Liver (tissue), 9 donors: ENCODE data around the gene RAB3C. TPM values are rescaled to one million over a fixed set of nuclear protein-coding genes. Genes with fewer than 3 reads are reported as not detected.

Experiments
- DNase-seq: peaks from one replicate; pipeline ENCODE4 v3.0.0-alpha.2; 2017; ENCODE audit warnings: low spot score
- H3K27ac ChIP-seq, 2 donors: one replicate each; pipeline ENCODE4 v1.7.0; 2013; ENCODE audit warnings: inconsistent platforms in 2 of 2, low read length in 2 of 2, control low read depth in 1 of 2, low read depth in 1 of 2, mild to moderate bottlenecking in 1 of 2
- H3K27me3 ChIP-seq, 4 donors: one replicate each; pipeline versions ENCODE4 v1.6.1 to v1.7.0; 2013; ENCODE audit warnings: low read length in 3 of 4, inconsistent platforms in 1 of 4, mild to moderate bottlenecking in 1 of 4, moderate library complexity in 1 of 4; ENCODE audit not compliant: control insufficient read depth in 4 of 4, insufficient read depth in 4 of 4
- H3K36me3 ChIP-seq, 4 donors: one replicate each; pipeline versions ENCODE4 v1.6.1 to v1.7.0; 2013; ENCODE audit warnings: low read length in 3 of 4, mild to moderate bottlenecking in 3 of 4, low read depth in 1 of 4, moderate library complexity in 1 of 4; ENCODE audit not compliant: control insufficient read depth in 4 of 4, insufficient read depth in 3 of 4
- H3K4me1 ChIP-seq, 4 donors: one replicate each; pipeline versions ENCODE4 v1.6.1 to v1.7.0; 2013; ENCODE audit warnings: low read length in 3 of 4, mild to moderate bottlenecking in 3 of 4, moderate library complexity in 1 of 4; ENCODE audit not compliant: control insufficient read depth in 4 of 4, insufficient read depth in 4 of 4
- H3K4me3 ChIP-seq, 3 donors: one replicate each; pipeline versions ENCODE4 v1.6.1 to v1.7.0; 2013; ENCODE audit warnings: low read length in 3 of 3, control low read depth in 1 of 3, low read depth in 1 of 3, mild to moderate bottlenecking in 1 of 3
- H3K9ac ChIP-seq, 2 donors: one replicate each; pipeline ENCODE4 v1.7.0; 2013; ENCODE audit warnings: low read length in 2 of 2, mild to moderate bottlenecking in 2 of 2, moderate library complexity in 2 of 2, control low read depth in 1 of 2, low read depth in 1 of 2
- H3K9me3 ChIP-seq, 4 donors: one replicate each; pipeline versions ENCODE4 v1.6.1 to v1.7.0; 2013; ENCODE audit warnings: low read length in 3 of 4; ENCODE audit not compliant: control insufficient read depth in 4 of 4
- EGR1 ChIP-seq, 2 donors: IDR thresholded peaks; 2 replicates each; pipeline ENCODE4 v1.6.1; 2016 to 2018; ENCODE audit warnings: antibody characterized with exemption in 2 of 2, low read depth in 2 of 2
- FOXA1 ChIP-seq: IDR thresholded peaks from 2 replicates; pipeline ENCODE4 v1.6.1; 2016; ENCODE audit warnings: antibody characterized with exemption
- FOXA2 ChIP-seq: IDR thresholded peaks from 2 replicates; pipeline ENCODE4 v1.6.1; 2016; ENCODE audit warnings: antibody characterized with exemption
- GABPA ChIP-seq, 2 donors: IDR thresholded peaks in 1 of 2; conservative IDR thresholded peaks in 1 of 2; 2 replicates each; pipeline ENCODE4 v1.6.1; 2016; ENCODE audit warnings: antibody characterized with exemption in 2 of 2, mild to moderate bottlenecking in 1 of 2, moderate library complexity in 1 of 2
- HNF4A ChIP-seq, 2 donors: conservative IDR thresholded peaks; 2 replicates each; pipeline ENCODE4 v1.6.1; 2016; ENCODE audit warnings: antibody characterized with exemption in 2 of 2, mild to moderate bottlenecking in 2 of 2
- HNF4G ChIP-seq: IDR thresholded peaks from 2 replicates; pipeline ENCODE4 v1.6.1; 2016; ENCODE audit warnings: antibody characterized with exemption
- JUND ChIP-seq, 2 donors: IDR thresholded peaks; 2 replicates each; pipeline ENCODE4 v1.6.1; 2016; ENCODE audit warnings: antibody characterized with exemption in 2 of 2
- NR2F2 ChIP-seq: IDR thresholded peaks from 2 replicates; pipeline ENCODE4 v1.6.1; 2016; ENCODE audit warnings: antibody characterized with exemption
- RAD21 ChIP-seq, 2 donors: IDR thresholded peaks; 2 replicates each; pipeline ENCODE4 v1.6.1; 2016; ENCODE audit warnings: antibody characterized with exemption in 2 of 2, mild to moderate bottlenecking in 2 of 2
- RXRA ChIP-seq, 2 donors: IDR thresholded peaks; 2 replicates each; pipeline ENCODE4 v1.6.1; 2017 to 2018; ENCODE audit warnings: antibody characterized with exemption in 2 of 2, mild to moderate bottlenecking in 1 of 2
- SP1 ChIP-seq: IDR thresholded peaks from 2 replicates; pipeline ENCODE4 v1.6.1; 2018; ENCODE audit warnings: antibody characterized with exemption, mild to moderate bottlenecking
- TAF1 ChIP-seq: conservative IDR thresholded peaks from 2 replicates; pipeline ENCODE4 v1.6.1; 2016; ENCODE audit warnings: antibody characterized with exemption, mild to moderate bottlenecking
- YY1 ChIP-seq: IDR thresholded peaks from 2 replicates; pipeline ENCODE4 v1.6.1; 2016; ENCODE audit warnings: antibody characterized with exemption, mild to moderate bottlenecking
- WGBS: extraction: QIAGEN DNeasy Blood & Tissue Kit; methylation state at CpG from one replicate; pipeline ENCODE4 v1.1.7; 2013; 5-methylcytosine and 5-hydroxymethylcytosine counted together
- polyA plus RNA-seq, 2 donors: library from polyadenylated mRNA; stranded (reverse) in 1 of 2; unstranded in 1 of 2; fragments of 200-250 nt in 1 of 2; fragments of >200 nt in 1 of 2; fragmentation: Nextera tagmentation in 1 of 2; extraction: Ambion mirVana in 1 of 2; gene quantifications; one replicate each; pipeline versions ENCODE4 v1.2.1 to v1.2.3, GENCODE V29; 2013 to 2015
- total RNA-seq, 2 donors: library from RNA; depleted of rRNA; stranded (reverse); fragments of >200 nt; gene quantifications; one replicate each; pipeline ENCODE4 v1.2.3, GENCODE V29; 2014
- TF ChIP-seq, protein P1 (sequence below): IDR thresholded peaks from 2 replicates; pipeline ENCODE4 v1.6.1; 2016; ENCODE audit warnings: antibody characterized with exemption, mild to moderate bottlenecking
- TF ChIP-seq, protein P2 (sequence below): fragments of 150-350 bp; IDR thresholded peaks from 2 replicates; pipeline ENCODE4 v1.5.1; 2017; ENCODE audit warnings: improper control_type of control experiment, low read depth, low read length; ENCODE audit not compliant: missing input control
- TF ChIP-seq, protein P3 (sequence below): IDR thresholded peaks from 2 replicates; pipeline ENCODE4 v1.6.1; 2016; ENCODE audit warnings: antibody characterized with exemption
- TF ChIP-seq, protein P4 (sequence below): IDR thresholded peaks from 2 replicates; pipeline ENCODE4 v1.6.1; 2016; ENCODE audit warnings: antibody characterized with exemption
- TF ChIP-seq, protein P5 (sequence below): IDR thresholded peaks from 2 replicates; pipeline ENCODE4 v1.6.1; 2016; ENCODE audit warnings: antibody characterized with exemption
- donor health status: healthy.
- donor health status: healthy.
- donor health status: healthy.
- donor health status: healthy.
- donor health status: healthy.

The RAB3C gene
- total and polyA plus RNA-seq, 4 donors = 0.72 to 4.6 (median 1.3) TPM

GRCh38 chr5:58849921-58850667 lies 267.2 kb downstream of the RAB3C start:
- WGBS = 17% methylated on average over 3 of the region's 3 CpGs
- no peaks in the 10 kb centered on the region for H3K36me3 ChIP-seq
- H3K9me3 ChIP-seq = no peaks in the 10 kb centered on the region
- DNase-seq = peak; percentile 48
- no peak overlapping the region for H3K27ac ChIP-seq
- peaks cover 0 to 4% (median 1%) of the 10 kb centered on the region in 4 donors for H3K4me1 ChIP-seq
- H3K27me3 ChIP-seq = no peaks in the 10 kb centered on the region
- no peak overlapping the region for H3K4me3 ChIP-seq
- no peak overlapping the region for H3K9ac ChIP-seq
- TF ChIP-seq SP1 = peak; percentile 29
- TF ChIP-seq, protein P1, sequence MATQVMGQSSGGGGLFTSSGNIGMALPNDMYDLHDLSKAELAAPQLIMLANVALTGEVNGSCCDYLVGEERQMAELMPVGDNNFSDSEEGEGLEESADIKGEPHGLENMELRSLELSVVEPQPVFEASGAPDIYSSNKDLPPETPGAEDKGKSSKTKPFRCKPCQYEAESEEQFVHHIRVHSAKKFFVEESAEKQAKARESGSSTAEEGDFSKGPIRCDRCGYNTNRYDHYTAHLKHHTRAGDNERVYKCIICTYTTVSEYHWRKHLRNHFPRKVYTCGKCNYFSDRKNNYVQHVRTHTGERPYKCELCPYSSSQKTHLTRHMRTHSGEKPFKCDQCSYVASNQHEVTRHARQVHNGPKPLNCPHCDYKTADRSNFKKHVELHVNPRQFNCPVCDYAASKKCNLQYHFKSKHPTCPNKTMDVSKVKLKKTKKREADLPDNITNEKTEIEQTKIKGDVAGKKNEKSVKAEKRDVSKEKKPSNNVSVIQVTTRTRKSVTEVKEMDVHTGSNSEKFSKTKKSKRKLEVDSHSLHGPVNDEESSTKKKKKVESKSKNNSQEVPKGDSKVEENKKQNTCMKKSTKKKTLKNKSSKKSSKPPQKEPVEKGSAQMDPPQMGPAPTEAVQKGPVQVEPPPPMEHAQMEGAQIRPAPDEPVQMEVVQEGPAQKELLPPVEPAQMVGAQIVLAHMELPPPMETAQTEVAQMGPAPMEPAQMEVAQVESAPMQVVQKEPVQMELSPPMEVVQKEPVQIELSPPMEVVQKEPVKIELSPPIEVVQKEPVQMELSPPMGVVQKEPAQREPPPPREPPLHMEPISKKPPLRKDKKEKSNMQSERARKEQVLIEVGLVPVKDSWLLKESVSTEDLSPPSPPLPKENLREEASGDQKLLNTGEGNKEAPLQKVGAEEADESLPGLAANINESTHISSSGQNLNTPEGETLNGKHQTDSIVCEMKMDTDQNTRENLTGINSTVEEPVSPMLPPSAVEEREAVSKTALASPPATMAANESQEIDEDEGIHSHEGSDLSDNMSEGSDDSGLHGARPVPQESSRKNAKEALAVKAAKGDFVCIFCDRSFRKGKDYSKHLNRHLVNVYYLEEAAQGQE = no peak
- TF ChIP-seq YY1 = no peak
- TF ChIP-seq RXRA (IDR thresholded peaks at IDR 0.05) = peak; percentile 42 to 60
- peak; percentile 60 to 74 for TF ChIP-seq RAD21 (IDR thresholded peaks at IDR 0.05)
- peak; percentile 81 for TF ChIP-seq FOXA1
- TF ChIP-seq HNF4G = no peak
- peak in 1 of 2 donors; percentile 18 for TF ChIP-seq JUND (IDR thresholded peaks at IDR 0.05)
- TF ChIP-seq EGR1 (IDR thresholded peaks at IDR 0.05; ENCODE audit: low read depth in 2 of 2) = no peak
- TF ChIP-seq GABPA (IDR thresholded peaks at IDR 0.05 in 1 of 2, conservative IDR thresholded peaks at IDR 0.05 in 1 of 2) = no peak
- TF ChIP-seq, protein P2, sequence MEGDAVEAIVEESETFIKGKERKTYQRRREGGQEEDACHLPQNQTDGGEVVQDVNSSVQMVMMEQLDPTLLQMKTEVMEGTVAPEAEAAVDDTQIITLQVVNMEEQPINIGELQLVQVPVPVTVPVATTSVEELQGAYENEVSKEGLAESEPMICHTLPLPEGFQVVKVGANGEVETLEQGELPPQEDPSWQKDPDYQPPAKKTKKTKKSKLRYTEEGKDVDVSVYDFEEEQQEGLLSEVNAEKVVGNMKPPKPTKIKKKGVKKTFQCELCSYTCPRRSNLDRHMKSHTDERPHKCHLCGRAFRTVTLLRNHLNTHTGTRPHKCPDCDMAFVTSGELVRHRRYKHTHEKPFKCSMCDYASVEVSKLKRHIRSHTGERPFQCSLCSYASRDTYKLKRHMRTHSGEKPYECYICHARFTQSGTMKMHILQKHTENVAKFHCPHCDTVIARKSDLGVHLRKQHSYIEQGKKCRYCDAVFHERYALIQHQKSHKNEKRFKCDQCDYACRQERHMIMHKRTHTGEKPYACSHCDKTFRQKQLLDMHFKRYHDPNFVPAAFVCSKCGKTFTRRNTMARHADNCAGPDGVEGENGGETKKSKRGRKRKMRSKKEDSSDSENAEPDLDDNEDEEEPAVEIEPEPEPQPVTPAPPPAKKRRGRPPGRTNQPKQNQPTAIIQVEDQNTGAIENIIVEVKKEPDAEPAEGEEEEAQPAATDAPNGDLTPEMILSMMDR = peak; percentile 36
- TF ChIP-seq NR2F2 = no peak
- TF ChIP-seq, protein P3, sequence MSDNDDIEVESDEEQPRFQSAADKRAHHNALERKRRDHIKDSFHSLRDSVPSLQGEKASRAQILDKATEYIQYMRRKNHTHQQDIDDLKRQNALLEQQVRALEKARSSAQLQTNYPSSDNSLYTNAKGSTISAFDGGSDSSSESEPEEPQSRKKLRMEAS = no peak
- peak; percentile 46 to 57 for TF ChIP-seq HNF4A (conservative IDR thresholded peaks at IDR 0.05)
- TF ChIP-seq FOXA2 = peak; percentile 93
- TF ChIP-seq TAF1 = no peak
- TF ChIP-seq, protein P4, sequence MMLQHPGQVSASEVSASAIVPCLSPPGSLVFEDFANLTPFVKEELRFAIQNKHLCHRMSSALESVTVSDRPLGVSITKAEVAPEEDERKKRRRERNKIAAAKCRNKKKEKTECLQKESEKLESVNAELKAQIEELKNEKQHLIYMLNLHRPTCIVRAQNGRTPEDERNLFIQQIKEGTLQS = no peak
- TF ChIP-seq, protein P5, sequence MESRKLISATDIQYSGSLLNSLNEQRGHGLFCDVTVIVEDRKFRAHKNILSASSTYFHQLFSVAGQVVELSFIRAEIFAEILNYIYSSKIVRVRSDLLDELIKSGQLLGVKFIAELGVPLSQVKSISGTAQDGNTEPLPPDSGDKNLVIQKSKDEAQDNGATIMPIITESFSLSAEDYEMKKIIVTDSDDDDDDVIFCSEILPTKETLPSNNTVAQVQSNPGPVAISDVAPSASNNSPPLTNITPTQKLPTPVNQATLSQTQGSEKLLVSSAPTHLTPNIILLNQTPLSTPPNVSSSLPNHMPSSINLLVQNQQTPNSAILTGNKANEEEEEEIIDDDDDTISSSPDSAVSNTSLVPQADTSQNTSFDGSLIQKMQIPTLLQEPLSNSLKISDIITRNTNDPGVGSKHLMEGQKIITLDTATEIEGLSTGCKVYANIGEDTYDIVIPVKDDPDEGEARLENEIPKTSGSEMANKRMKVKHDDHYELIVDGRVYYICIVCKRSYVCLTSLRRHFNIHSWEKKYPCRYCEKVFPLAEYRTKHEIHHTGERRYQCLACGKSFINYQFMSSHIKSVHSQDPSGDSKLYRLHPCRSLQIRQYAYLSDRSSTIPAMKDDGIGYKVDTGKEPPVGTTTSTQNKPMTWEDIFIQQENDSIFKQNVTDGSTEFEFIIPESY = no peak
